OCI-LY7 (cell line): ENCODE measurements around the gene LAPTM5.

Experiments used
- EZH2phosphoT487 ChIP-seq: fragments of 200-600 bp; sonication (generic); IDR thresholded peaks from 2 replicates; pipeline ENCODE4 v1.6.1; 2018; ENCODE audit warnings: low read depth, borderline replicate concordance, mild to moderate bottlenecking, mixed run types, antibody characterized with exemption, low read length, moderate library complexity, mixed read lengths
- TF ChIP-seq, protein P1 (sequence below): fragments of 200-600 bp; sonication (generic); conservative IDR thresholded peaks from 2 replicates; pipeline ENCODE4 v1.5.1; 2014; ENCODE audit warnings: mild to moderate bottlenecking, antibody characterized with exemption, low read length, moderate library complexity, mixed read lengths

DNA sequence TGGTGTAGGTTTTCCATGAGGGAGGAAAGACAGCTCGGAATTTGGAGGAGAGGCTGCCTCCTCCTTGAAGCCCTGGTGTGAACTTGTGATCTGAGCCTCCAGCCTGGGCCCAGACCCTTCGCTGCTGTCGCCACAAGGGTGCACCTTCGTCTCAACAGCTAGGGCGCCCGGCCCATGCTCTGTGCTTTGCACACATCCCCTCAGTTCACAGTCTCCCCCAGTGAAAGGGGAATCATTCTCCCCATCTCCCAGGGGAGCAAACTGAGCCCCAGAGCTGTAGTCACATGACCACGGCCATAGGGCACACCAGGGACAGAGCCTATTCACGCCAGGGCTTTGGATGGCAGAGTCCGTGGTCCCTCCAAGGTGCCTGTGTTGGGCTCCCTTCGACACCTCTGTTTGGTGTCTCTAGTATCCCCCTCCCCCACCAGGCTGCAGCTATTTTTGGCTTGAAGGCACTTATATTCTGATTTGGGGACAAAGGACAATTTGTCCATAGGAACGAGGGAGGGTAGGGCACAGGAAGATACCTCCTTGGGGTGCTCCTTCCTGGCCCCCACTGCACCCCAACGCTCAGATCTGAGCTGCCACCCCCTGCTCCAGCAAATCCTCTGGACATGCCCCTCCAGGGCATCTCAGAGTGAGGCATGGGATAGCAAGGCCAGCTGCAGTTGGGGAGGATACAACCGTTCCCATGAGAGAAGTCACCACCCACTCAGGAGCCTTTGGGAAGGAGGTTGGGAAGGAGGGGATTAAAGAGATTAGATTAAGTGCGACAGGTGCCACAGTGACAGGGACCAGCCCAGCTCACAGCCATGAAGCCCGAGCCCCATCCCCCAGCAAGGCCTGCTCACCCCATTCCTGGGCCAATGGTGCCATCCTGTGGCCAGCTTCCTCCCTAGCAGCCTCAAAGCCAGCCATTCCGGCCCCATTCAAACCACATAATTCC is 49.9 kb downstream of the LAPTM5 start:
- TF ChIP-seq, protein P1, sequence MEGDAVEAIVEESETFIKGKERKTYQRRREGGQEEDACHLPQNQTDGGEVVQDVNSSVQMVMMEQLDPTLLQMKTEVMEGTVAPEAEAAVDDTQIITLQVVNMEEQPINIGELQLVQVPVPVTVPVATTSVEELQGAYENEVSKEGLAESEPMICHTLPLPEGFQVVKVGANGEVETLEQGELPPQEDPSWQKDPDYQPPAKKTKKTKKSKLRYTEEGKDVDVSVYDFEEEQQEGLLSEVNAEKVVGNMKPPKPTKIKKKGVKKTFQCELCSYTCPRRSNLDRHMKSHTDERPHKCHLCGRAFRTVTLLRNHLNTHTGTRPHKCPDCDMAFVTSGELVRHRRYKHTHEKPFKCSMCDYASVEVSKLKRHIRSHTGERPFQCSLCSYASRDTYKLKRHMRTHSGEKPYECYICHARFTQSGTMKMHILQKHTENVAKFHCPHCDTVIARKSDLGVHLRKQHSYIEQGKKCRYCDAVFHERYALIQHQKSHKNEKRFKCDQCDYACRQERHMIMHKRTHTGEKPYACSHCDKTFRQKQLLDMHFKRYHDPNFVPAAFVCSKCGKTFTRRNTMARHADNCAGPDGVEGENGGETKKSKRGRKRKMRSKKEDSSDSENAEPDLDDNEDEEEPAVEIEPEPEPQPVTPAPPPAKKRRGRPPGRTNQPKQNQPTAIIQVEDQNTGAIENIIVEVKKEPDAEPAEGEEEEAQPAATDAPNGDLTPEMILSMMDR: peak; percentile 93
- TF ChIP-seq EZH2phosphoT487: no peak
